Head of caudate nucleus (tissue), 42 donors: ENCODE results near the gene PLEKHG1.

Experiments
- DNase-seq, 42 donors: peaks; one replicate each; pipeline versions ENCODE4 v3.0.0 to v3.0.0-alpha.2; 2020 to 2021; ENCODE audit warnings: mixed read lengths in 7 of 42
- intact Hi-C: fragments of 100-400 bp; cut with DNase I; formaldehyde crosslinking; loops from one replicate; pipeline ENCODE4 v1.15.0; 2022

Gene PLEKHG1

GRCh38 chr6:150599199-150600009, at the start of gene PLEKHG1:
Gene PLEKHG1 (plus strand): TSS chr6:150599885. CDS start chr6:150733682, 133,797 bp downstream.
- intact Hi-C loops: loop anchor here (10.0 kb wide), 1 partner anchor 135 kb away; no protein-coding TSS in a partner anchor
- DNase-seq: peak in 38 of 42 donors; percentile 10 to 66 (median 31)

DNA sequence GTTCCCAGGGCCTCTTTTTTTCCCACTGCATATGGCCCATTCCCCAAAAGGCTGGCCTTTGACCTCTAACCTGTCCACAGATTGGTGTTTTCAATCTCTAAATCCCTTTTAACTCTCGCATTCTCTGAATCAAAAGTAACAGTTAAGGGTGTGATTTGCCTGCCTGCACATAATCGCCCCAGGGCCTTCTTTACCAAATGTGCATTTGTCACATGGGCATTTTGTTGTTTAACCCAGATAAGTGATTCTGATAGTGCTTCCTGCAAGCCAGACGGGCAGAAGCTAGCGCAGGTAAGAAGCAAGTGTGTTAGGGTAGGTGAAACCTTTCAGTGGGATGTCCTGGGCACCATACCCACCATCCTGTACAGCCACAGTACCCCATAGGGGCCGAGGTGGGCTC, 49.4 kb upstream of the PLEKHG1 start:
- intact Hi-C loops: no loop called here
- DNase-seq: no peak

GRCh38 chr6:150557043-150557599, 42.6 kb upstream of the PLEKHG1 start:
- intact Hi-C loops: no loop called here

DNA sequence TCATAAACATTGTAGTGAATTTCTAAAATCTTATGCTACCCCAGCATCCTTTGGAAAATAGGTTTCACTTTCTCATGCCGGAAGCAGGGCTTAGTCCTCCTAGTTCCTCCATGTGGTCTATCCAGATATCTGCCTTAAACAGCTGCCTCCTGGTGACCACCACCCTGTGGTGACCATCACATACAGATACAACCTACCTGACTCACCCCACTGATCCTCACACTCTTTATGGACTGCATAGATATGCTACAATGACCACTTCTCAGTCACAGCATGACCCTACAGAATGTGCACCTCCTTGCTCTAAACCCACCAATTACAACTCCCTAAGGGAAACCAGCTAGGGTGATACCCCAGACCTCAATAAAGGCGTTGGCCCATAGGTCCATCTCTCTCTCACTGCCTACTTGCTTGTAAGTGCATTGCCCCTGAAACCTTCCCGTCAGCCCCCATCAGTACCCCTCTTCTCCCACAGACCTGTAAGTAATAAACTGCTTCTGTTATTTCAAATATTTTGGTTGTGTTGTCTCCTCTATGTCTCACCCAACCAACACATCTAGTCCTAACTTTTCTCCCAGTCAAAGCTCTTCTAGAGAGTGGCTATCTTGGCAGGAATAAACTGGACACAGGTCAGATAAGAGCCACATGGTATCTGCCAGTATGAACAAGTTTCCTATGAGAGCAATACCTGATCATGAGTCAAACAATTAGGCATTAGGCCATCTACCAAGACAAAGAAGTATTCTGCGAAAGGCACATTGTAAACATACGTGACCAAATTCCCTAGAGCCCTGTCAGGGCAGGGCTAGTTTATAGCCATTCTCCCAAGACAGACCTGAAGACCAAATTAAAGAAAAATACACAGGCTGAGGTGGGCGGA, 39.4 kb upstream of the PLEKHG1 start:
- DNase-seq: no peak
- intact Hi-C loops: no loop called here

More at GRCh38 chr6:150557043-150557599, 42.6 kb upstream of the PLEKHG1 start:
- DNase-seq: no peak

DNA sequence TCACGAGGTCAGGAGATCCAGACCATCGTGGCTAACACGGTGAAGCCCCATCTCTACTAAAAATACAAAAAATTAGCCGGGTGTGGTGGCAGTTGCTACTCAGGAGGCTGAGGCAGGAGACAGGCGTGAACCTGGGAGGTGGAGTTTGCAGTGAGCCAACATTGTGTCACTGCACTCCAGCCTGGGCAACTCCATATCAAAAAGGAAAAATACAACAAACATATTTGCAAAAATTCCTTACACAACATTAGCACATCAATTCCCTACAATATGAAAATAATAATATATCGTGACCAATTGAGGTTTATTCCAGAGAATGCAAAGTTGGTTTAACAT, 38.8 kb upstream of the PLEKHG1 start:
- DNase-seq: no peak
- intact Hi-C loops: no loop called here

GRCh38 chr6:150565945-150566344, 33.7 kb upstream of the PLEKHG1 start:
- no peak for DNase-seq
- intact Hi-C loops: no loop called here

DNA sequence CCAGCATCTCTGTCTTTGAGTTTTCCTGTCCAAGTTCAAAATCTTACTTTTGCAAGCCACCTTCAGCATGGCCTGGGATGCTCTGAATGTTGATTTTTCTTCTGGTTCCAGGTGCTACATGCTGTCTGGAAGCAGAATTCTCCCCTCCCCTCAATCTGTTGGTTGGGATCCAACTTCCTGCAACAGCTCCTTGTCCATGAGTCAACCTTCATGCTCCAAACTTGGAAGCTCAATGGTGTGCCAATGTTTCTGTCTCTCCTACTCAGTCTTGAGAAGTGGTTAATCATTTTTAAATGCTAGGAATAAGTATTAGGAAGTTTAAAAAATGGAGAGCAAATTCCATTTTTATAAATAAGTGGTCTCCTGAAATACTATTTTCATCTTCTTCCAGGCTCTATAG, 33.2 kb upstream of the PLEKHG1 start:
- DNase-seq: no peak
- intact Hi-C loops: no loop called here

DNA sequence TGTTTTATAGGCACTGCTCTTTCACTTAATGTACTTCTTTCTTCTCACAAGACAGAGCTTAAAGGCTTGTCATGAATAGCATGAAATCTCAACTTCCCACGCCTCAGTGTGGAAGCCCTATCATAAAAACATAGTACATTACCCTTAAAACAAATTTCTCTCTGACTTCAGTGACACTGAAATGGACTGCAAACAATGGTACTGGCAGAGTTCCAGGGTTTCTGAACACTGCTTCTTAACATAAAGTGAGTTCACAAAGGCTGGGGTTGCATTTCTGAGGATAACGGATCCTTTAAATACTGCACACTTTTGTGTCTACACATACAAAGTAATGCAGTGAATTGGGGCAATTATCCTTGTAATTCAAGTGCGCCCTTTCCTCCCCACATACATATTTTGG, 32.3 kb upstream of the PLEKHG1 start:
- DNase-seq: peak in 2 of 42 donors; percentile 28 to 42
- intact Hi-C loops: no loop called here

GRCh38 chr6:150567823-150568383, 31.8 kb upstream of the PLEKHG1 start:
- intact Hi-C loops: no loop called here
- no peak for DNase-seq

GRCh38 chr6:150568560-150568959, 31.1 kb upstream of the PLEKHG1 start:
- intact Hi-C loops: no loop called here
- no peak for DNase-seq

DNA sequence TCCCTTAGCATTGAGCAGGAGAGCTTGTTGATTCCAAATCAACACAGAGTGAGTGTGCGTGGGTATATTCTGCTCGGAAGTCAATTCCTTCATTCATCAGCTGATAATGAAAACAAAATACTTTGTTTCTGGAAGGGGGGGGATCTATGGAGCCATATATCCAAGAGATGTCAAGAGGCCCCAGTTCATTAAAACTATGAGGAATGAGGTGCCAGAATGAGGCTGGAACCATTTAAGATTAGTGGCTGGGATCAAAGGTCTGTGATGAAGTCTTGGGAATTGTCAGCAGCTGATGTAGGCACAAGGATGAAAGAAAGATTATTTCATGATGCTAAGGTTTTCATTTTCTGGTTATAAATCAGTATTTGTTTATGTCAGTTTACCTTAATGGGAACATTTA, 30.5 kb upstream of the PLEKHG1 start:
- intact Hi-C loops: no loop called here
- DNase-seq: no peak

DNA sequence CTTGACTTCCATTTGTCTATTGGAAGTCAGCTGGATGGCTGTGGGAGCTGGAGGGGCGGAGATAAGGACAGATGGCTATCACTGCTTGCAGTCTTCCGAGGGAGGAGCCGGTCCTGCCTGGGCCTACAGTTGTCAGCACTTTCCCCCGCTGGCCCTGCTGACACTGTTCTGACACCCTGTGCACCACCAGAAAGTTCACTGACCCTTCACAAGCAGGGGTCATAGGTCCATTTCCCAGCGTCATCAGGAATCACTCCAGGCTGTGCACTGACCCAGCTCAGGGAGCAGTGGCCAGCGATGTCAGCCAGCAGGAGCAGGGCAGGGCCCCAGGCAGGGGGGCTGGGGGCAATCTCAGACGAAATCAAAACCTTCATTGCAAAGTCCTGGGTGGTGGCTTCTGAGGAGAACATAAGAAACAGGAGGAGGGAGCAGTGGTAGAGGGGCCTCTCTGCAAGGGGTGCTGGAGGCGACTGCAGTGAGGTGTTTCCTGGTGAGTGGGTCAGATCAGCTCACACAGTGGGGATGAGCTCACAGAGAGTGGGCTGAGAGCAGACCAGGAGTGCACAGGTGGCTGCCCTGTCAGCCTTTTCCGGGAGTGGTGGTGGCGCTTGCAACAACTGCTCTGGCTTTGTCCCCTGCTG, 26.5 kb upstream of the PLEKHG1 start:
- no peak for DNase-seq
- intact Hi-C loops: no loop called here

- intact Hi-C loops: no loop called here
- no peak for DNase-seq
These were observed 23.8 kb upstream of the PLEKHG1 start for GRCh38 chr6:150575836-150576235.

DNA sequence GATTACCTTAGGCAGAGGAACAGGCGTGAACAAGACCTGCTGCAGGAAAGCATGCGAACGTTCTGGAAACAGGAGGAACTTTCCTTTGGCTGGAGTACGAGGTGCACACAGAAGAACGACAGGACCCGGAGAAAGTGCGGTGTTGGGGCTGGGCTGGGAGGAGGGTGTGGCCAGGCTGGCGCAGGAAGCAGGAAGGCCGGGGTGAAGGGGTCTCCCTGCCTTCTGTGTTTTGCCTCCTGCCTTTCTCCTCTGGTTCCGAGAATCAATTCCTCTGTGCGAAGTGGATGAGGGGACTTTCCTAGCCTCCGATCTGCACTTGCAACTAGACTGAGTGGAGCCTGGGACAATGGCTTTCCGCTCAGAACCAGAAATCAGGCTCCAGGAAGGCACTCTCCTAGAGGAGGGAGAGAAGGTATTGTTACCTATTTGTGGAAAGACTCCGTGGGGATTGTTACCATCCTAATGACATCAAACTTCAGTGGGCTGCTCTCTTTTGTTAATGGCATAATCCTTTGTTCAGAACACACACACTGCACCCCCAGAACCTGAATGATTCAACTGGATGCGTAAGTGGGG, 22.9 kb upstream of the PLEKHG1 start:
- DNase-seq: no peak
- intact Hi-C loops: no loop called here

- intact Hi-C loops: no loop called here
- DNase-seq: peak in 11 of 42 donors; percentile 5 to 72 (median 28)
These were observed 20.1 kb upstream of the PLEKHG1 start for GRCh38 chr6:150579611-150580010.

DNA sequence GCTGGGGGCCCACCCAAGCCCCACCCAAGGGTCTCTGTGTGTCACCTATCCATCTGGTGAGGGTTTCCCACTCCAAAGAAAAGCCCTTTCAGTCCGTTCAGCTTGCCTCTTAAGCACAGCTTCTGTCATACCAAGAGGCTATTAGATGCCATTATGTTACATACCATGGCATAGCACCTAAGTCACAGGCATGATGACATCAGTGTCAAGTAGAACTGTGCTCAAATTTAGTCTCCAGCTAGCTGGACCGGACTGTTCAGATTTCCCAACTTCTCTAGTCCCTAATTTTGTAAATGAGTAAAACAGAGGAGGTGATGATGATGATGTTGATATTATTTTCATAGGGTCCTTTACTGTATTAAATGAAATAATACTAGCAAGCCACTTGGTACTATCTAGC, 19.2 kb upstream of the PLEKHG1 start:
- no peak for DNase-seq

GRCh38 chr6:150584065-150584464, 15.6 kb upstream of the PLEKHG1 start:
- intact Hi-C loops: no loop called here
- DNase-seq: no peak

More for the DNA sequence above, 19.2 kb upstream of the PLEKHG1 start:
- intact Hi-C loops: no loop called here

DNA sequence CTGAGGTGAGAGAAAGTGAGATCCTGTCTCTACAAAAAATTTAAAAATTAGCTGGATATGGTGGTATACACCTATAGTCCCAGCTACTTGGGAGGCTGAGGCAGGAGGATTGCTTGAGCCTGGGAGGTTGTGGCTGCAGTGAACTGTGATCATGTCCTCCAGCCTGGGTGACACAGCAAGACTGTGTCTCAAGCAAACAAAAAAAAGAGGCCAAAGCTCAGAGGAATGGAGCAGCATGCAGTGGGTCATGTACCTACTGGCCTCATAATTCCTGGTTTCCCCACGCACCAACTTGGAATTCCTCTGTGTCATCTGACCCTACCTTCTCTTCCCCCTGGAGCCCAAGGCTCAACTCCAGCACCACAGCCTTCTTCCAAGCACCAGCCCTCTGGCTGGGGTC, 15.1 kb upstream of the PLEKHG1 start:
- no peak for DNase-seq
- intact Hi-C loops: no loop called here

GRCh38 chr6:150586850-150587359, 12.8 kb upstream of the PLEKHG1 start:
- DNase-seq: no peak
- intact Hi-C loops: no loop called here
